DOHH2 (cell line): Measurements from ENCODE around the gene SLC29A1.
A peak's percentile ranks its signal among the peaks of the same experiment; 100 is the strongest.

Source experiments
- H3F3A ChIP-seq: fragments of 200-600 bp; sonication (generic), shearing (Covaris generic); 2 replicates; pipeline ENCODE4 v1.6.0; 2016; ENCODE audit warnings: antibody characterized with exemption, mild to moderate bottlenecking; ENCODE audit not compliant: control insufficient read depth, insufficient read depth
- H3K27ac ChIP-seq: fragments of 200-600 bp; sonication (generic); 2 replicates; pipeline ENCODE4 v1.5.1; 2014; ENCODE audit warnings: low read depth, mild to moderate bottlenecking, low read length, moderate library complexity
- H3K27me3 ChIP-seq: fragments of 200-600 bp; sonication (generic); 2 replicates; pipeline ENCODE4 v1.6.1; 2014; ENCODE audit warnings: mild to moderate bottlenecking, low read length, mixed read lengths; ENCODE audit not compliant: control insufficient read depth
- H3K36me3 ChIP-seq: fragments of 200-600 bp; sonication (generic); 2 replicates; pipeline ENCODE4 v1.6.1; 2014; ENCODE audit warnings: mild to moderate bottlenecking, low read length, moderate library complexity, mixed read lengths; ENCODE audit not compliant: control insufficient read depth
- H3K4me1 ChIP-seq: fragments of 200-600 bp; sonication (generic); 2 replicates; pipeline ENCODE4 v1.6.1; 2014; ENCODE audit warnings: mild to moderate bottlenecking, low read length, mixed read lengths; ENCODE audit not compliant: control insufficient read depth
- H3K4me2 ChIP-seq: fragments of 200-600 bp; sonication (generic); 2 replicates; pipeline ENCODE4 v1.6.0; 2014; ENCODE audit warnings: mild to moderate bottlenecking, low read length, moderate library complexity
- H3K4me3 ChIP-seq: fragments of 200-600 bp; sonication (generic); 2 replicates; pipeline ENCODE4 v1.5.1; 2014; ENCODE audit warnings: mild to moderate bottlenecking, low read length, mixed read lengths
- H3K79me2 ChIP-seq: fragments of 200-600 bp; sonication (generic); 2 replicates; pipeline ENCODE4 v1.6.1; 2014; ENCODE audit warnings: mild to moderate bottlenecking, low read length, mixed read lengths; ENCODE audit not compliant: control insufficient read depth
- H3K9me2 ChIP-seq: fragments of 200-600 bp; sonication (generic); replicated peaks from 2 replicates; pipeline ENCODE4 v1.6.1; 2014; ENCODE audit warnings: mild to moderate bottlenecking, low read length, mixed read lengths; ENCODE audit not compliant: control insufficient read depth
- H3K9me3 ChIP-seq: fragments of 200-600 bp; sonication (generic); 2 replicates; pipeline ENCODE4 v1.6.1; 2014; ENCODE audit warnings: antibody characterized with exemption, low read length, mixed read lengths; ENCODE audit not compliant: control insufficient read depth, insufficient read depth
- H4K20me1 ChIP-seq: fragments of 200-600 bp; sonication (generic); 2 replicates; pipeline ENCODE4 v1.6.0; 2014; ENCODE audit warnings: low read depth, mild to moderate bottlenecking, antibody characterized with exemption, low read length, moderate library complexity; ENCODE audit not compliant: control insufficient read depth, insufficient read depth
- CTCF ChIP-seq: fragments of 200-600 bp; sonication (generic); IDR thresholded peaks from one replicate; pipeline ENCODE4 v1.5.1; 2014; ENCODE audit warnings: antibody characterized with exemption, mild to moderate bottlenecking, low read depth, low read length; ENCODE audit not compliant: poor library complexity, severe bottlenecking
- EZH2phosphoT487 ChIP-seq: fragments of 200-600 bp; sonication (generic); IDR thresholded peaks from 2 replicates; pipeline ENCODE4 v1.6.1; 2017; ENCODE audit warnings: borderline replicate concordance, mild to moderate bottlenecking, antibody characterized with exemption, low read length, moderate library complexity, mixed read lengths

SLC29A1 gene

GRCh38 chr6:44256775-44257024 lies 33.3 kb downstream of the SLC29A1 start:
- H3K79me2 ChIP-seq, result peaks cover 20% of the 10 kb centered on the region
- H3K27ac ChIP-seq, result peak overlapping the region; percentile 55
- H3K27me3 ChIP-seq, result no peaks in the 10 kb centered on the region
- peaks cover 57% of the 10 kb centered on the region for H3K4me1 ChIP-seq
- H3K36me3 ChIP-seq, result peaks cover 79% of the 10 kb centered on the region
- peaks cover 61% of the 10 kb centered on the region for H3F3A ChIP-seq
- H4K20me1 ChIP-seq, result no peaks in the 10 kb centered on the region; the same call in none of the 2 replicates
- H3K4me2 ChIP-seq, result peak overlapping the region; percentile 94
- peak overlapping the region; percentile 87 for H3K4me3 ChIP-seq
- no peaks in the 10 kb centered on the region for H3K9me2 ChIP-seq
- H3K9me3 ChIP-seq, result no peaks in the 10 kb centered on the region
- TF ChIP-seq EZH2phosphoT487 (no peak), CTCF (no peak)

DNA sequence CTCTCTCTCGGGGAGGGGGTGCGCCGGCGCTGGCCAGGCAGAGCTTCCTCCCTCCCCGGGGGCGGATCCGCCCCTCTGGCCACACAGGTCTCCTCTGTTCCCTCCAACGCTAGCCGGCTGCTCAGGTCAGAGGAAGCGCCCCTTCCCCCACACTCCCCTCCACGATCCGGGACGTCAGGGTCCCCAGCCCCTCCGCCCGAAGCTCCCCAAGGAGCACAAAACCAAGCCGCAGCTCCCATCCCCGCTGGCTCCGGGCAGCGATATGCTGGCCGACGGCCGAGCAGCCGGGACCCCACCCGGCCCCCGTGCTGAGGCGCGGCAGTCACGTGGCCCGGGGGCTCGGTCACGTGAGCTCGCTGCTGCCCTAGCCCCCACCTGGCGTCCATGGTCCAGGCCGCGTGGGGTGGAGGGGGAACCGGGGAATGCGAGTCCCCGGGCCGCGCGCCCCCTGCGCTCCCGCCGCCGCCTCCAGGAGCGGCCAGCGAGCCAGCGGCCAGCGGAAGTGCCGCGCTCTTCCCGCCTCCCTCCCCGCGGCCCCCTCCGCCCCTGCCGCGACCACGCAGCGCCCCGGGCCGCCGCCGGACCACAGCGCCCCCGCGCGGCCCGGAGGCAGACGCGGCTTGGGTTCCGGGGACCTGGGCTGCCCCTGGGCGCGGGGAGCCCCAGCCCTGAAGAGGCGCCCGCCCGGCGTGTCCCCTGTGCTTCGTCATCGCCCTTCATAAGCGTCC lies 33.8 kb downstream of the SLC29A1 start, which contains the start of gene SLC35B2:
TSS of gene SLC35B2 (minus strand) at position 504 of the 728 bp plus-strand sequence. CDS start at position 386, 118 bp downstream.
- Histone ChIP-seq H3K4me2 (peak within 1 kb of the TSS; percentile 94), H3K4me1 (peaks cover 62% of the 10 kb centered on the region), H3K27me3 (no peaks in the 10 kb centered on the region), H3K36me3 (peaks cover 79% of the 10 kb centered on the region), H3K79me2 (peaks cover 25% of the 10 kb centered on the region), H3K4me3 (peak within 1 kb of the TSS; percentile 87), H4K20me1 (no peaks in the 10 kb centered on the region; the same call in 1 of the 2 replicates), H3K27ac (peak within 1 kb of the TSS; percentile 55), H3K9me3 (no peaks in the 10 kb centered on the region), H3F3A (peaks cover 56% of the 10 kb centered on the region), H3K9me2 (no peaks in the 10 kb centered on the region)
- TF ChIP-seq CTCF (peak; percentile 57), EZH2phosphoT487 (no peak)

DNA sequence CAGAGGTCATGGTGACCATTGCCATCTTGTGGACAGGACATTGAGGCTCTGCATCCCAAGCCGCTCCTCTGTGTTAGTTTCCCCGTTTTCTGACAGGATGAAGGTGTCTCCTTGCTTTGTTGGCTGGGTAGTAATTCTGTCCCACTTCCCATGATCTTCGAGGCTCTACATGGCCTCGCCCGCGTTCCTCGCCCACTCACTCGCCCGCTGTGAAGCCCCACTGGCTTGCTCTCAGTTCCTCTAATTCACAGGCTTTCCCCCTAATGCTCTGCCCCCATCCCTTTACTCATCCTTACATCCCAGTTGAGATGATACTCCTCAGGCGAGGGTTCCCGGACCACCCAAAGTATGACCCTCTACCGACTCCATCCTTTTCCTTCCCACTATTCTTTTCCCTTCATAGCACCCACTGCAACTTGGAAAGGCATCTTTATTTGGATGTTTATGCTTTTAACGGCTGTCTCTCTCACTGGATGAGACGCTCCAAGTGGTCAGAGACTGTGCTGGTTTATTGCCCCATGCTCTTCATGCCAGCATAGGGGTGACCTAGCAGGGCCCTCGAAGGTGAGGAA lies 34.4 kb downstream of the SLC29A1 start:
- no peaks in the 10 kb centered on the region; the same call in 1 of the 2 replicates for H4K20me1 ChIP-seq
- peak overlapping the region; percentile 55 for H3K27ac ChIP-seq
- H3K36me3 ChIP-seq, result peaks cover 79% of the 10 kb centered on the region
- peaks cover 68% of the 10 kb centered on the region for H3K4me1 ChIP-seq
- H3K9me2 ChIP-seq, result no peaks in the 10 kb centered on the region
- H3K27me3 ChIP-seq, result no peaks in the 10 kb centered on the region
- H3K79me2 ChIP-seq, result peaks cover 31% of the 10 kb centered on the region
- H3K4me3 ChIP-seq, result peak overlapping the region; percentile 87
- TF ChIP-seq CTCF, result no peak
- no peak for TF ChIP-seq EZH2phosphoT487
- no peaks in the 10 kb centered on the region for H3K9me3 ChIP-seq
- peak overlapping the region; percentile 94 for H3K4me2 ChIP-seq
- H3F3A ChIP-seq, result peaks cover 50% of the 10 kb centered on the region
